Breast epithelium (tissue), 3 donors: Measurements from ENCODE around the gene TPGS2.

Experiments
- POLR2AphosphoS5 ChIP-seq, 3 donors: sonication (generic); formaldehyde crosslinking; IDR thresholded peaks; one replicate each; pipeline ENCODE4 v1.6.1; 2017; ENCODE audit warnings: antibody characterized with exemption in 3 of 3
- TF ChIP-seq, protein P1 (sequence below), 3 donors: fragments of 450-650 bp; IDR thresholded peaks; one replicate each; pipeline ENCODE4 v1.5.1; 2016 to 2017; ENCODE audit warnings: antibody characterized with exemption in 3 of 3, mild to moderate bottlenecking in 3 of 3, moderate library complexity in 3 of 3

DNA sequence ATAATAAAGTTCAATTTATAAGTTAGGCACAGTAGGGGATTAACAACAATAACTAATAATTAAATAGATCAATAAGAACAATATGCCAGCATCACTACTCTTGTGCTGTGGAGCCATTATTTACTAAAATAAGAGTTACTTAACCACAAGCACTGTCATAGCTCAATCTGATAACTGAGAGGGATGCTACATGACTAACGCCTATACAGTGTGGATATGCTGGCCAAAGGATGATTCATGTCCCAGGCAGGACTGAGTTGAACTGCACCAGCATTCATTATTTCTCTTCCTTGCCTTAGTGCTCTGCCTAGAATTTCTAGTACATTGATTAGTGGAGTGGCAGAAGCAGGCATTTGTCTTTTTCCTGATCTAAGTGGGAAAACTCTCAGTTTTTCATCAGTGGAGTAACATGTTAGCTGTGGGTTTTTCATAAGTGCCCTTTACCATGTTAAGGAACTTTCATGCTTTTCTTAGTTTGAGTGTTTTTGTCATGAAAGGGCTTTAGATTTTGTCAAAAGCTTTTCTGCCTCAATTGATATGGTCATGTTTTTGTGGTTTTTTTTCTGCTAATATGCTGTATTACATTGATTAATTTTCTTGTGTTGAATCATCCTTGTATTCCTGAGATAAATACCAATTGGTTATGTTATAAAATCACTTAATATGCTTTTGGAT, 21.9 kb upstream of the TPGS2 start:
- TF ChIP-seq, protein P1, sequence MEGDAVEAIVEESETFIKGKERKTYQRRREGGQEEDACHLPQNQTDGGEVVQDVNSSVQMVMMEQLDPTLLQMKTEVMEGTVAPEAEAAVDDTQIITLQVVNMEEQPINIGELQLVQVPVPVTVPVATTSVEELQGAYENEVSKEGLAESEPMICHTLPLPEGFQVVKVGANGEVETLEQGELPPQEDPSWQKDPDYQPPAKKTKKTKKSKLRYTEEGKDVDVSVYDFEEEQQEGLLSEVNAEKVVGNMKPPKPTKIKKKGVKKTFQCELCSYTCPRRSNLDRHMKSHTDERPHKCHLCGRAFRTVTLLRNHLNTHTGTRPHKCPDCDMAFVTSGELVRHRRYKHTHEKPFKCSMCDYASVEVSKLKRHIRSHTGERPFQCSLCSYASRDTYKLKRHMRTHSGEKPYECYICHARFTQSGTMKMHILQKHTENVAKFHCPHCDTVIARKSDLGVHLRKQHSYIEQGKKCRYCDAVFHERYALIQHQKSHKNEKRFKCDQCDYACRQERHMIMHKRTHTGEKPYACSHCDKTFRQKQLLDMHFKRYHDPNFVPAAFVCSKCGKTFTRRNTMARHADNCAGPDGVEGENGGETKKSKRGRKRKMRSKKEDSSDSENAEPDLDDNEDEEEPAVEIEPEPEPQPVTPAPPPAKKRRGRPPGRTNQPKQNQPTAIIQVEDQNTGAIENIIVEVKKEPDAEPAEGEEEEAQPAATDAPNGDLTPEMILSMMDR (IDR thresholded peaks at IDR 0.05), result no peak
- TF ChIP-seq POLR2AphosphoS5 (IDR thresholded peaks at IDR 0.05), result no peak
